Caco-2 (cell line): ENCODE data around the gene RIMS4. TPM values are rescaled to one million over a fixed set of nuclear protein-coding genes. Genes with fewer than 3 reads are reported as not detected.

Source experiments
- BruUV-seq: library from RNA; stranded (reverse); fragments of 400-500 nt; replicated peaks from 2 replicates; lab custom pipeline; 2021; lab: Mats Ljungman, UMichigan
- CTCF ChIA-PET: fragments of 300-600 bp; sonication (Branson Sonifier 250); formaldehyde crosslinking; loops from one replicate; lab custom pipeline; 2022; ENCODE audit warnings: antibody characterized with exemption; lab: Charles Lee
- POLR2A ChIA-PET: fragments of 300-600 bp; sonication (Branson Sonifier 250); formaldehyde crosslinking; loops from one replicate; lab custom pipeline; 2022; ENCODE audit warnings: antibody characterized with exemption; lab: Charles Lee
- DNase-seq, 2 experiments: peaks; one replicate each; pipeline versions ENCODE4 v3.0.0 to v3.0.0-alpha.2; 2020 to 2022
- H3K27me3 ChIP-seq: replicated peaks from 2 replicates; pipeline ENCODE4 v1.6.0; 2011; ENCODE audit warnings: low read length; ENCODE audit not compliant: control insufficient read depth, insufficient read depth
- H3K36me3 ChIP-seq: 2 replicates; pipeline ENCODE4 v1.5.1; 2011; ENCODE audit warnings: low read length; ENCODE audit not compliant: control insufficient read depth, insufficient read depth
- H3K4me1 ChIP-seq: fragments of 250-450 bp; sonication (Bioruptor Pico); 2 replicates; pipeline ENCODE4 v1.5.1; 2020; ENCODE audit warnings: mild to moderate bottlenecking
- H3K4me3 ChIP-seq: 2 replicates; pipeline ENCODE4 v1.5.1; 2011; ENCODE audit warnings: low read depth, mild to moderate bottlenecking, control low read depth, low read length
- H3K9me3 ChIP-seq: fragments of 250-450 bp; sonication (Bioruptor Pico); 2 replicates; pipeline ENCODE4 v1.5.1; 2020; ENCODE audit warnings: mild to moderate bottlenecking, moderate library complexity
- H3K27ac Mint-ChIP-seq: one replicate; pipeline ENCODE4 v1.8.0; 2022; ENCODE audit warnings: mixed read lengths; ENCODE audit not compliant: unreplicated experiment
- H3K27me3 Mint-ChIP-seq: one replicate; pipeline ENCODE4 v1.8.0; 2022; ENCODE audit warnings: mixed read lengths; ENCODE audit not compliant: insufficient read depth, unreplicated experiment
- H3K36me3 Mint-ChIP-seq: one replicate; pipeline ENCODE4 v1.8.0; 2022; ENCODE audit warnings: mild to moderate bottlenecking, mixed read lengths; ENCODE audit not compliant: insufficient read depth, unreplicated experiment
- H3K4me1 Mint-ChIP-seq: one replicate; pipeline ENCODE4 v1.8.0; 2022; ENCODE audit warnings: low read depth, mixed read lengths; ENCODE audit not compliant: unreplicated experiment
- H3K4me3 Mint-ChIP-seq: one replicate; pipeline ENCODE4 v1.8.0; 2022; ENCODE audit warnings: mild to moderate bottlenecking, moderate library complexity, mixed read lengths; ENCODE audit not compliant: unreplicated experiment
- H3K9me3 Mint-ChIP-seq: one replicate; pipeline ENCODE4 v1.8.0; 2022; ENCODE audit warnings: mixed read lengths; ENCODE audit not compliant: unreplicated experiment
- CTCF ChIP-seq, 2 experiments: fragments of 200-600 bp in 1 of 2; IDR thresholded peaks; 1 replicate in 1 of 2; 2 replicates in 1 of 2; pipeline versions ENCODE4 v1.5.1 to v1.8.0; 2011 to 2022; ENCODE audit warnings: antibody characterized with exemption in 1 of 2, control low read depth in 1 of 2, inconsistent platforms in 1 of 2, low read depth in 1 of 2, low read length in 1 of 2, mild to moderate bottlenecking in 1 of 2, moderate library complexity in 1 of 2; ENCODE audit not compliant: insufficient read depth in 1 of 2, severe bottlenecking in 1 of 2, unreplicated experiment in 1 of 2
- intact Hi-C: fragments of 100-400 bp; cut with micrococcal nuclease; formaldehyde crosslinking; loops from one replicate; pipeline ENCODE4 v1.10.0; 2022; ENCODE audit not compliant: unreplicated experiment
- total RNA-seq: library from RNA; stranded (reverse); gene quantifications from 2 replicates; pipeline ENCODE4 v1.2.3, GENCODE V29; 2022

RIMS4 gene
- total RNA-seq, 1 experiment from 2014 or later, result 9.0 TPM

- no TSS peak for BruUV-seq
- Histone ChIP-seq H3K4me1 (no peaks in the 10 kb centered on the region), H3K36me3 (no peaks in the 10 kb centered on the region), H3K27me3 (no peaks in the 10 kb centered on the region), H3K4me3 (no peak overlapping the region), H3K9me3 (no peaks in the 10 kb centered on the region; the same call in 1 of the 2 replicates)
- ChIA-PET CTCF (no interaction called here), POLR2A (no interaction called here)
- H3K36me3 Mint-ChIP-seq, result no peaks in the 10 kb centered on the region
- TF ChIP-seq CTCF (IDR thresholded peaks at IDR 0.05; ENCODE audit: insufficient read depth in 1 of 2, low read depth in 1 of 2, low read length in 1 of 2, severe bottlenecking in 1 of 2, unreplicated experiment in 1 of 2), result no peak
- peaks cover 9% of the 10 kb centered on the region for H3K27me3 Mint-ChIP-seq
- intact Hi-C loops, result no loop called here
- H3K4me3 Mint-ChIP-seq, result no peak overlapping the region
- no peak overlapping the region for H3K27ac Mint-ChIP-seq
- peak in 1 of 2 experiments; percentile 22 for DNase-seq
- H3K4me1 Mint-ChIP-seq, result no peaks in the 10 kb centered on the region
- H3K9me3 Mint-ChIP-seq, result peaks cover 10% of the 10 kb centered on the region
Observed at GRCh38 chr20:44837946-44838345, 27.6 kb upstream of the RIMS4 start.

- Histone ChIP-seq H3K9me3 (no peaks in the 10 kb centered on the region; the same call in 1 of the 2 replicates), H3K36me3 (no peaks in the 10 kb centered on the region), H3K27me3 (no peaks in the 10 kb centered on the region), H3K4me3 (no peak overlapping the region), H3K4me1 (no peaks in the 10 kb centered on the region)
- Mint-ChIP-seq H3K9me3 (peaks cover 10% of the 10 kb centered on the region), H3K27ac (no peak overlapping the region), H3K4me3 (no peak overlapping the region), H3K4me1 (no peaks in the 10 kb centered on the region), H3K27me3 (peaks cover 12% of the 10 kb centered on the region), H3K36me3 (no peaks in the 10 kb centered on the region)
- peak in 1 of 2 experiments; percentile 21 for DNase-seq
- no TSS peak for BruUV-seq
- no peak for TF ChIP-seq CTCF (IDR thresholded peaks at IDR 0.05; ENCODE audit: insufficient read depth in 1 of 2, low read depth in 1 of 2, low read length in 1 of 2, severe bottlenecking in 1 of 2, unreplicated experiment in 1 of 2)
- ChIA-PET CTCF (no interaction called here), POLR2A (interaction anchor here (0.7 kb wide), 1 partner anchor 18 kb away, joined by 5 read pairs; no protein-coding TSS in a partner anchor)
- intact Hi-C loops, result no loop called here
Observed at GRCh38 chr20:44836601-44837120, 26.3 kb upstream of the RIMS4 start.

GRCh38 chr20:44835661-44836221, 25.4 kb upstream of the RIMS4 start:
- POLR2A ChIA-PET, result no interaction called here
- CTCF ChIA-PET, result interaction anchor here (0.6 to 1.1 kb wide), 2 partner anchors 81 to 1175 kb away, joined by 3 read pairs; no protein-coding TSS in a partner anchor

More at GRCh38 chr20:44835661-44836221, 25.4 kb upstream of the RIMS4 start:
- Mint-ChIP-seq H3K4me3 (no peak overlapping the region), H3K9me3 (peaks cover 7% of the 10 kb centered on the region), H3K27ac (no peak overlapping the region), H3K36me3 (no peaks in the 10 kb centered on the region), H3K27me3 (peaks cover 16% of the 10 kb centered on the region), H3K4me1 (no peaks in the 10 kb centered on the region)
- no peaks in the 10 kb centered on the region for H3K4me1 ChIP-seq
- no peak overlapping the region for H3K4me3 ChIP-seq
- BruUV-seq, result no TSS peak
- DNase-seq, result peak in 1 of 2 experiments; percentile 40
- H3K36me3 ChIP-seq, result no peaks in the 10 kb centered on the region
- intact Hi-C loops, result no loop called here
- no peak for TF ChIP-seq CTCF (IDR thresholded peaks at IDR 0.05; ENCODE audit: insufficient read depth in 1 of 2, low read depth in 1 of 2, low read length in 1 of 2, severe bottlenecking in 1 of 2, unreplicated experiment in 1 of 2)
- H3K27me3 ChIP-seq, result no peaks in the 10 kb centered on the region
- H3K9me3 ChIP-seq, result peaks cover 1% of the 10 kb centered on the region; the same call in 1 of the 2 replicates
